Measurements from ENCODE around the gene MB21D2.
A peak's percentile ranks its signal among the peaks of the same experiment; 100 is the strongest.

The MB21D2 gene

GRCh38 chr3:192830291-192831110 is 87.2 kb downstream of the MB21D2 start:
- DNase-seq, result peak; percentile 96

DNA sequence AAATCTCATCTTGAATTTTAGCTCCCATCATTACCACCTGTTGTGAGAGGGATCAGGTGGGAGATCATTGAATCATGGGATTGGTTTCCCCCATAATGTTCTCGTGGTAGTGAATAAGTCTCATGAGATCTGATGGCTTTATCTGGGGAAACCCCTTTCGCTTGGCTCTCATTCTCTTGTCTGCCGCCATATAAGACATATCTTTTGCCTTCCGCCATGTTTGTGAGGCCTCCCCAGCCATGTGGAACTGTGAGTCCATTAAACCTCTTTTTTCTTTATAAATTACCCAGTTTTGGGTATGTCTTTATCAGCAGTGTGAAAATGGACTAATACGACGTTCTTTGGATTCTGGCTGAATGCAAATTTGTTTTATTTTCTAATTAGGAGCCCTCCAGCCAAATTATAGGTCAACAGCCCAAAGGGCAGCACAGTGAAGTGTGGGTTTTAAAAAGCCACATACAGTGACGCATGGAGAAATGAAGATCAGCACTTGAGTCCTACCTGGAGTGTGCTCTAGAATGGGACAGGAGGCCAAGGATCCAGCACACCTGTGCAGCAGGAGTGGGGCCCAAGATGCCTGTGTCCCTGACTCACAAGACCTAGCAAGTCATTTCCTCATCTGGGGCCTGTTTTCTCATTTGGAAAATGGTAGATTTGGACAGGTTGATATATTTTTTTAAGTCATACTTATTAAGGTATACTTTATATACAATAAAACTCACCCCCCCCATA is 89.6 kb downstream of the MB21D2 start:
- DNase-seq, result no peak

- no peak for DNase-seq
Measured at GRCh38 chr3:192827208-192827607, 90.4 kb downstream of the MB21D2 start.

DNA sequence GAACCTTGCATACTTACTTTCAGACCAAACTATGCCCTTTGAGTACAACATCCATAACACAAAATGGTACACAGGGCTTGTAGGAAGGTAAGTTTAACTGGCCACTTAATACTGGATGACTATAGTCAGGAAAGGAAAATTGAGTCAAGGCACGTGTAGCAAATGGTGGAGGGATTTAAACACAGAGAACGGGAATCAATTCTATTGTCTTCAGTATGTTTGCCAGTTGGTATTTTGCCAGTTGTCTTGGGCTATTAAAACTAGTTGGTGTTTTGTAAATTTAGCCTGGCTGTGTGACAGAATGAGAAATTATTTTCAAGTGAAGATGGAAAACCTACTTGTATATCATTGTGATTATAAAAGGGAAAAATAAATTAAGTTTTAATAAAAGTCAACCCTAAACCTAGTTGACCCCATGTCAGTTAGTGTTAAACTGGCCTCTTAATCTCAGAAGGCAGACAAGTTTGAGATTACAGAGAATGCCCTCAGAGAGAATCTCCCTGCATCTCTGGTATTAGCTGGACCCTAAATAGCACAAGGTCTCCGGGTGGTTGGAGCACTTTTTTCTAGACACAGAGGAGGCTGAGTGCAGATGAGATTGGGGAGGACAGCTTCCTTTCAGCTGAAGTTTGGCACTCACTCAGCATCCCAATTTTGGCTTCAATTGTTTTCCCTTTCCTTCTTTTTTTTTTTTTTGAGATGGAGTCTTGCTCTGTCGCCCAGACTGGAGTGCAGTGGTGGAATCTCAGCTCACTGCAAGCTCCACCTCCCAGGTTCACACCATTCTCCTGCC is 91.2 kb downstream of the MB21D2 start:
- no peak for DNase-seq

DNA sequence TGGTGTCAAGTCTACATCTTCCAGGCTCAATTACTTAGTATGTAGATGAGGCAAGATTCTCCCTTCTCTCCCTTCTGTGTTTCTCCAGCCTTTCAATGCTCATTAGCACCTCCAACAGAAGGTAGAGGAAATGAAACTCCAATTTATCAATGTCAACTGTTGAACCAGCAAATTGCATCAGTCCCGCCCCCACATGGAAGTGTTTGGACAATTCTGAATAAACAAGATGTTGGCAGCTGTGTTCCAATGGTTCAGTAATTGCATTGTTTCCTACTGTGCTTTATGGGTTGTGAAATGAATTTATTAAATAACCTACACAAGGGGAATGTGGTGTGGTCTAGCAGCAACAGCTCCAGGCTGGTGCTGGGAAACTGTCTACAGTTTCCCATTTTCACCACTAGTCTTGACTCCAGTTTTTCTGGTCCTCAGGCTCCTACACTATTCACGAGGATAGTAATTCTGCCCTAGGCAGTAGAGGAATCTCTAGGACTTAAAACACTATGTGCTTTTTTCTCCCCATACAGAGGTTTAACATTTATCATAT is 91.9 kb downstream of the MB21D2 start:
- DNase-seq, result peak; percentile 91

- DNase-seq, result no peak
Measured at GRCh38 chr3:192825216-192825615, 92.4 kb downstream of the MB21D2 start.

GRCh38 chr3:192824313-192824712 is 93.3 kb downstream of the MB21D2 start:
- no peak for DNase-seq

DNA sequence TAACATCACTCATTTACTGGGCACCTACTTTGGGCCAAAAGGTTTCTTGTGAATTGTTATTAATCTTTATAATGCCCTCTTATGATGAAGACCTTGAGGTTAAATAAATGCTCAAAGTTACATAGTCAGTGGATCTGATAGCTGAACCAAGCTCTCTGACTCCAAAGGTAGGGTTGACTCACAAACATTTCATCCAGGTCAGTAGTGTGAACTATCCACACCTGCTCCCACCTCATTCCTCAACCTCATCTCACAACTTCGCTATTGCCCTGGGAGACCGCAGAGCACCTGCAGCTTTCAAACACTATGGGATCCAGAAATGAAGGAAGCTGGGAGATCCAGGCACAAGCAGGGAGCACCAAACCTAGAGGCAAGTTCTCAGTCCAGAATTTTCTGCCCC is 96.5 kb downstream of the MB21D2 start:
- DNase-seq, result no peak

DNA sequence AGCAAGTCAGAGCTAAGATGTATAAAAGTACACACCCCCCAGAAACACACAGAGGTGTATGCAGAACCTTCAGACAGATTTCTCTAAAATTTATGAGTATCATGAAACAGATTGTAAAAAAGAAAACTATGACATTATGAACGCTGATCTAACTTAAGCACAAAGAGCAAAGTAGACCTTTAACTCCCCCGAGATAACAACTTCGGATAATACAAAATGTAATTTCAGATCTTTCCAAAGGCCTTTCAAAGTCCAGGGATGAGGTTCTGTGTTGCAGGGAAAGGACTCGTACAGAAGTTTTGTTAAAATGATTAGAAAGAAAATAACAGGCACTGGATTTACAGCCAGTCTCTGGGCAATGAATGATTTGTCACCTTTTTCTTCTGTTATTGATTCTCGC is 97.5 kb downstream of the MB21D2 start:
- no peak for DNase-seq

DNA sequence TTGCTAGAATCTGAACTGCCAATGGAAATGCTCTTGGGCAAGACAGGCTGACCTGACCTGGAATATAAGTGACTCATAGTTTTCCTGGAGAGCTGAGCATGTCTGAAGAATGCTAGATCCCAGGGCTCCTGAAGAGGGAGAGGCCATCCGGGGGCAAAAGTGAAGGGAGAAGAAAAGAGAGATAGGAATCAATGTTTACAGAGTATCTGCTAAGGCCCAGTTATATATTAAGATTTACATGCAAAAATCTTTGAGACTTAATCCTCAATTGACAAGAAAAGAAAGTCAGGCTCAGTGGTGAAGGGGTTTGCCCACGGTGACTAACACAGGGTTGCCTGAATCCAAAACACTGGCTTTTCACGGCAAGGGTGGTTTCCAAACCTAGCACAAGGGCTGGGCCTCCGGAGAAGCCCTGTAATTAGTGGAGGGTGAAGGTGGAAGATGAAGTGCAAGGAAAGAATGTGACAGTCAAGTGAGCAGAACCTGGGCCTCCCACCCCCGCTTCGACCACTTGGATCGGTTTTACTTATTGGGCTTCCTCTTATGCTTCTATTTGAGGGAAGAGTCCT is 98.6 kb downstream of the MB21D2 start:
- no peak for DNase-seq

GRCh38 chr3:192818126-192818525 is 99.5 kb downstream of the MB21D2 start:
- no peak for DNase-seq

DNA sequence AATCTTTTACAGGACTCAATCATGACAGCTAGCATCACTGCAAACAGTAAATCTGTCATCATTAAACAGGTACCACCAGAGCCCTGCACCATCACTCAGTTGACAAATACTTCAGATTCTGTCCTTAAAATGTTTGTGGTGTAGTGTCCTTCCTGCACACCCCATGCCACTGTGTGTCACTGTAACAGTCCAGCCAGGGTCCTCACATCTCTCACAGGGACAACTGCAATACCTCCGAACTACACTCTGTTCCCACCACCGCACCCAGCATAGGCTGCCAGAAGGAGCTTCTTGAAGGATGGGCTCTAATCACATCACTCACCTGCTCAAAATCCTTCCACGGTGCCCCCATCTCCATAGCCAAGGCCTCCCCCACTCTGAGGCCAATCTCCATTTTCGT is 100.2 kb downstream of the MB21D2 start:
- no peak for DNase-seq

DNA sequence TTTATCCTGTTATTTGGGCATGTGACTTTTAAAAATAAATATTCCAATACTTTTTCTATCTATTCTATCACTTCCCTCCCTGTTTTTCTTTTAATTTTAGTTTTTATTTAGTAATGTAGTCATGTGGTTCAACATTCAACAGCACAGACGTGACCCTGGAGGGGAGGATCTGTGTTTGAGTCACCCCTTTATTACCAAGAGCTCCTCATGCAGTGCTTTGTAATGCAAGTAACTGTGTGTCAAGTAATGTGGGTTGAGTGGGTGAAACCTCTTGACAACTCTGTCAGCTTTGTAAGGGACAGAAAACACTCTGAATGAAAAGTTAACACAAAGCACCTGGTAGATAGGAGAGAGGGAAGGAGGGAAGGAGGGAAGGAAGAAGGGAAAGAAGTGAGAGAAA is 100.6 kb downstream of the MB21D2 start:
- no peak for DNase-seq

GRCh38 chr3:192816351-192816750 is 101.3 kb downstream of the MB21D2 start:
- peak; percentile 75 for DNase-seq

- peak; percentile 62 for DNase-seq
Measured at GRCh38 chr3:192812743-192813383, 104.8 kb downstream of the MB21D2 start.

GRCh38 chr3:192805711-192806110 is 111.9 kb downstream of the MB21D2 start:
- DNase-seq, result no peak

- no peak for DNase-seq
Measured at GRCh38 chr3:192804502-192804901, 113.2 kb downstream of the MB21D2 start.

GRCh38 chr3:192802957-192803899 is 114.4 kb downstream of the MB21D2 start:
- peak; percentile 96 for DNase-seq

DNA sequence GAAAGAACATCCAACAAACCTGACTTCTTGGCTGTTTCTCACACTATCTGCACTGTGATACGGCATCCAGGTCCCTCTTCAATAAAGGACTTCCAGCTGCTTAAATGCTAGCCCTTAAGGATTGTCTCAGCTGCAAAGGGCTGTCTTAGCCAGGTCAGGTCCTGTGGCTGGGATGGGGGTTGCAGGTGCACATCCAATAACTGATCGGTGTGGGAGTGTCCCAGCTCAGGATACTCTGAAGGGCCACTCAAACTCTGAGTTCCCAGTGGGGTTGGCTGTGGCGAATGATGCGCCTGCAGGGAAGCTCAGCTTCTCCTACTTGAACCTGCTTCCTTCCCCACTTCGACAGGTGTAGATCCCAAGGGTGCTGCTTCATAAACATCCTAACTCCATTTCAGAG is 115.7 kb downstream of the MB21D2 start:
- no peak for DNase-seq

- DNase-seq, result no peak
Measured at GRCh38 chr3:192799721-192800120, 117.9 kb downstream of the MB21D2 start.

GRCh38 chr3:192795021-192795420 is 122.6 kb downstream of the MB21D2 start:
- DNase-seq, result no peak

All from NCI-H2171 treated with DMSO at 0.1 percent for 48 hours (cell line).